Heart right ventricle (tissue), 16 donors: ENCODE results near the gene ZNF385B. TPM values are rescaled to one million over a fixed set of nuclear protein-coding genes. Genes with fewer than 3 reads are reported as not detected.

ENCODE experiments used
- ATAC-seq, 8 donors: fragments of 200-7000 bp; cut with Tn5 transposase; one replicate each; pipeline ENCODE4 v1.9.1; 2020; ENCODE audit warnings: mild to moderate bottlenecking in 8 of 8, moderate library complexity in 8 of 8, moderate number of reproducible peaks in 1 of 8
- DNase-seq, 2 donors: peaks; one replicate each; pipeline ENCODE4 v3.0.0-alpha.2; 2020
- H3K27ac ChIP-seq, 10 donors: fragments of 200-600 bp; sonication (generic) in 2 of 10; one replicate each; pipeline versions ENCODE4 v1.5.0 to v1.8.0; 2020 to 2022; ENCODE audit warnings: mild to moderate bottlenecking in 3 of 10
- H3K27me3 ChIP-seq, 7 donors: fragments of 200-600 bp; one replicate each; pipeline ENCODE4 v1.8.0; 2021 to 2022; ENCODE audit warnings: mild to moderate bottlenecking in 2 of 7
- H3K36me3 ChIP-seq, 9 donors: fragments of 200-600 bp; sonication (generic) in 1 of 9; one replicate each; pipeline versions ENCODE4 v1.5.0 to v1.8.0; 2020 to 2022; ENCODE audit warnings: mild to moderate bottlenecking in 2 of 9
- H3K4me1 ChIP-seq, 9 donors: fragments of 200-600 bp; sonication (generic) in 1 of 9; one replicate each; pipeline versions ENCODE4 v1.5.0 to v1.8.0; 2020 to 2022; ENCODE audit warnings: mild to moderate bottlenecking in 4 of 9
- H3K4me3 ChIP-seq, 10 donors: fragments of 200-600 bp; sonication (generic) in 2 of 10; one replicate each; pipeline versions ENCODE4 v1.5.0 to v1.8.0; 2020 to 2022; ENCODE audit warnings: mild to moderate bottlenecking in 7 of 10, moderate library complexity in 2 of 10
- H3K9me3 ChIP-seq, 11 donors: fragments of 200-600 bp in 10 of 11; sonication (generic) in 2 of 11; one replicate each; pipeline versions ENCODE4 v1.5.0 to v1.8.0; 2013 to 2022; ENCODE audit warnings: mild to moderate bottlenecking in 2 of 11, control low read depth in 1 of 11, moderate library complexity in 1 of 11
- WGBS, 2 donors: extraction: QIAGEN DNeasy Blood & Tissue Kit; methylation state at CpG; one replicate each; pipeline ENCODE4 v1.1.7; 2013; ENCODE audit warnings: inconsistent platforms in 1 of 2; 5-methylcytosine and 5-hydroxymethylcytosine counted together
- intact Hi-C, 10 donors: fragments of 100-400 bp; cut with DNase I; formaldehyde crosslinking; loops; one replicate each; pipeline versions ENCODE4 v1.11.1 to v1.14.2; 2022
- polyA plus RNA-seq, 2 donors: library from polyadenylated mRNA; stranded (reverse); fragments of 200-250 nt; gene quantifications; one replicate each; pipeline ENCODE4 v1.2.3, GENCODE V29; 2013
- total RNA-seq, 10 donors: library from RNA; stranded (reverse); fragmentation: NEBNext Ultra II Directional in 3 of 10; extraction: Animal tissue kit (Norgen Biotek cat#: 25700) in 3 of 10; gene quantifications; one replicate each; pipeline versions ENCODE4 v1.2.1 to v1.2.4, GENCODE V29; 2021 to 2023
- TF ChIP-seq, protein P1 (sequence below), 9 donors: fragments of 200-600 bp; sonication (generic) in 2 of 9; IDR thresholded peaks; one replicate each; pipeline versions ENCODE4 v1.5.0 to v1.8.0; 2021 to 2022; ENCODE audit warnings: antibody characterized with exemption in 9 of 9, mild to moderate bottlenecking in 5 of 9, moderate library complexity in 1 of 9
- donor health status: Arrhythmogenic right ventricular cardiomyopathy.
- donor health status: ischemic (EF 13 %, LVEDD 7.1; RV severe dilation, severe dysfunction).
- donor health status: healthy with polysubstance abuse.
- donor health status: DM: no; HTN: yes; CAD: no.
- donor health status: DM: no; HTN: no; CAD: no.
- donor health status: ischemic (EF 25% LVEDD 6.9; RV normal size, moderate dysfunction).
- donor health status: ischemic (EF 25% LVEDD 5.7; RV mildly dilated, moderate dysfunction).
- donor health status: healthy.
- donor health status: DM: yes; HTN: yes; CAD: no.
- donor health status: Ischemic cardiomyopathy.
- donor health status: ischemic (EF 35%, LVEDD 5.7; RV mildly dilated, moderate dysfunction).
- donor health status: nonischemic (EF 11% LVEDD 7.7; RV severe dilation, severe dysfunction).
- donor health status: DM: yes; HTN: yes; CAD: no.
- donor health status: PGD.
- donor health status: ischemic (EF 29% LVEDD 5.4; RV normal size, mild dysfunction).
- donor health status: nonischemic (EF 23%, LVEDD 6.1; RV moderate dilation, normal function).

Gene ZNF385B
- total and polyA plus RNA-seq, 12 donors, result 0.19 to 19.7 (median 1.7) TPM

DNA sequence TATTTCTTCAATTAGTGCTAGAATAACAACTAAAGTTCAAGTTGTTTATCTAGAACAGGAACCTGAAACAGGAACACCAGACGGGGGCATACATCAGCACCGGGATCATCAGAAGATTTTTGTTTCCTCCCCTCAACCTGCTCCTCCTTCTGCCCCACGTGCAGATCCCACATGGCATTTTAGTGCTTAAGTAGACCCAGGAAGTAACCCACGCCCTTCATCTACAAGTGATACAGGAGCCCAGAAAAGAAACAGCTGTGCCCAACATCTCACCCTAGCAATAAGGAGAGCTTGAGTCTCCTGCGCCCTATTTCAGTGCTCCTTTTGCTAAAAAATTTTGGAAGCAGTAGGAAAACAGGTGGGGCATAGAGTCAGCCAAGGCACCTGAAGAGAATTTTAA, 5.2 kb downstream of the ZNF385B start:
- H3K36me3 ChIP-seq, result no peaks in the 10 kb centered on the region
- intact Hi-C loops, result no loop called here
- H3K4me1 ChIP-seq, result peaks cover 0 to 10% (median 0%) of the 10 kb centered on the region in 9 donors
- H3K4me3 ChIP-seq, result no peak overlapping the region
- H3K27me3 ChIP-seq, result peaks cover 0 to 62% (median 35%) of the 10 kb centered on the region in 7 donors
- no peaks in the 10 kb centered on the region for H3K9me3 ChIP-seq
- TF ChIP-seq, protein P1, sequence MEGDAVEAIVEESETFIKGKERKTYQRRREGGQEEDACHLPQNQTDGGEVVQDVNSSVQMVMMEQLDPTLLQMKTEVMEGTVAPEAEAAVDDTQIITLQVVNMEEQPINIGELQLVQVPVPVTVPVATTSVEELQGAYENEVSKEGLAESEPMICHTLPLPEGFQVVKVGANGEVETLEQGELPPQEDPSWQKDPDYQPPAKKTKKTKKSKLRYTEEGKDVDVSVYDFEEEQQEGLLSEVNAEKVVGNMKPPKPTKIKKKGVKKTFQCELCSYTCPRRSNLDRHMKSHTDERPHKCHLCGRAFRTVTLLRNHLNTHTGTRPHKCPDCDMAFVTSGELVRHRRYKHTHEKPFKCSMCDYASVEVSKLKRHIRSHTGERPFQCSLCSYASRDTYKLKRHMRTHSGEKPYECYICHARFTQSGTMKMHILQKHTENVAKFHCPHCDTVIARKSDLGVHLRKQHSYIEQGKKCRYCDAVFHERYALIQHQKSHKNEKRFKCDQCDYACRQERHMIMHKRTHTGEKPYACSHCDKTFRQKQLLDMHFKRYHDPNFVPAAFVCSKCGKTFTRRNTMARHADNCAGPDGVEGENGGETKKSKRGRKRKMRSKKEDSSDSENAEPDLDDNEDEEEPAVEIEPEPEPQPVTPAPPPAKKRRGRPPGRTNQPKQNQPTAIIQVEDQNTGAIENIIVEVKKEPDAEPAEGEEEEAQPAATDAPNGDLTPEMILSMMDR (IDR thresholded peaks at IDR 0.05), result no peak
- ATAC-seq (no peak), DNase-seq (no peak)
- WGBS, 2 donors, result 42% methylated on average over 5 of the region's 5 CpGs
- no peak overlapping the region for H3K27ac ChIP-seq

DNA sequence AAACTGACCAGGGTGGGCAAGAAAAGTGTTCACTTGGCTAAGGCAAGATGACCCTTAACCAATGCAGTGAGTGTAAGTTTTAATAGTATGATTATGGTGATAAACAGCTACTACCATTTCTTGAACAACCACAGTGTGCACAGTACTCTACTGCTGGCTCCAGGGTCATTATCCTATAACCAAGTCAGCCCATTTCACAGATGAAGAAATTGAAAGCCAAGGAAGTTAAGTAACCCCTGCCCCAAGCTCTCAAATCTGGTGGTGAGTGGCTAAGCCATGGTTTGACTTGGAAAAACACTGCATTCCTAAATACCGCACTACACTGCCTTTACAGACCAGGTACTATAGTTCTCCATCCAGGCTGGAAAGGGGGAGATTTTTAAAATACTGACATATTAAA, 5.7 kb downstream of the ZNF385B start:
- peaks cover 0 to 7% (median 0%) of the 10 kb centered on the region in 9 donors for H3K4me1 ChIP-seq
- TF ChIP-seq, protein P1 (IDR thresholded peaks at IDR 0.05), result no peak

DNA sequence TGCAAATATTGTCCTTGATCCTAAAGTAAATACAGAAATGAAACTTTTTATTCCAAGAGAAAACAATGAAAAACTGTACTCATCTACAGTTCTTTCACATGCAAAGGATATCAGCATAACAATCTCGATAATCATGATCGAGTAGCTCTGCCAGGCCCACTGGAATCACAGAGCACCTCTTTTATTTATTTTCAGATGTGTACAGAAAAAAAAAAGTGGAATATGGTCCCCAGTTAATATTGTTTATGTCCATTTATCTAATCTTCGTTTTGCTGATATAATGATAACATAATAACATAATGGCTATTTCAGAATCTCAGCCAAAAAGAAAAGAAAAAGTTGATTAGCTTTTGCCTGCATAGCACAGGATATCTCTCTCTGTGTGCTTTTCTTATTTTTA, 6.5 kb downstream of the ZNF385B start:
- Histone ChIP-seq H3K27ac (no peak overlapping the region), H3K4me1 (no peaks in the 10 kb centered on the region), H3K36me3 (no peaks in the 10 kb centered on the region), H3K27me3 (peaks cover 0 to 50% (median 24%) of the 10 kb centered on the region in 7 donors), H3K9me3 (no peaks in the 10 kb centered on the region), H3K4me3 (no peak overlapping the region)
- intact Hi-C loops, result no loop called here
- DNase-seq (no peak), ATAC-seq (no peak)
- TF ChIP-seq, protein P1 (IDR thresholded peaks at IDR 0.05), result no peak
- WGBS, 2 donors, result 78% methylated on average over 3 of the region's 3 CpGs

More for the DNA sequence above, 5.7 kb downstream of the ZNF385B start:
- no peaks in the 10 kb centered on the region for H3K9me3 ChIP-seq
- 95 to 96% methylated on average over 1 of the region's 1 CpG for WGBS, 2 donors
- DNase-seq (no peak), ATAC-seq (no peak)
- H3K4me3 ChIP-seq, result no peak overlapping the region
- H3K36me3 ChIP-seq, result no peaks in the 10 kb centered on the region
- no peak overlapping the region for H3K27ac ChIP-seq
- H3K27me3 ChIP-seq, result peaks cover 0 to 58% (median 31%) of the 10 kb centered on the region in 7 donors
- intact Hi-C loops, result no loop called here

DNA sequence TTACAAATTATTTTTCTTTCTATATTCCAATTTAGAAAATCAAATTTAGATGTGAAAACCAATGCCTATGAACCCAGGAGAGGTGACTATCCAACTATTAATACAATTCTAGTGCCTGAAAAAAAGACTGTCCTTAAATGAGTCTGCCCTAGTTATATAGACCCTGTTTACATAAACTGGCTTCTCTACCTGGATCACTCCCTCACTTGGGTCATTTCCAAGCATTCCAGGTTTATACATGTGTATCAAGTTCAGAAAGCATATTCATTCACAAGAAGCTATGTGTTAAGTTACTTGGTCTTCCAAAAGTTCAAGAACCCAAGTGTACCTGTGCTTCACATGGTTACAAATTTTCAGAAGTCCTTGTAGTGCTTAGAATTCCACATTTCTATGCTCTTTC, 8.3 kb downstream of the ZNF385B start:
- Histone ChIP-seq H3K27me3 (peaks cover 0 to 40% (median 12%) of the 10 kb centered on the region in 7 donors), H3K36me3 (no peaks in the 10 kb centered on the region), H3K9me3 (no peaks in the 10 kb centered on the region), H3K4me3 (no peak overlapping the region), H3K4me1 (no peaks in the 10 kb centered on the region), H3K27ac (no peak overlapping the region)
- TF ChIP-seq, protein P1 (IDR thresholded peaks at IDR 0.05), result no peak
- no peak for DNase-seq
- no peak for ATAC-seq
- intact Hi-C loops, result no loop called here
